DND-41 (cell line): ENCODE results near the gene CDK9.

Source experiments
- ATAC-seq: fragments of 200-7000 bp; cut with Tn5 transposase; 3 replicates; pipeline ENCODE4 v1.9.1; 2021; ENCODE audit warnings: low read depth; ENCODE audit not compliant: insufficient read depth
- DNase-seq: peaks from one replicate; pipeline ENCODE4 v3.0.0-alpha.2; 2020
- H2AFZ ChIP-seq: 2 replicates; pipeline ENCODE4 v1.6.0; 2012; ENCODE audit warnings: low read depth, low read length
- H3K27ac ChIP-seq: 2 replicates; pipeline ENCODE4 v1.5.1; 2012; ENCODE audit warnings: low read length, inconsistent platforms
- H3K27me3 ChIP-seq: fragments of 200-600 bp; sonication (generic); 2 replicates; pipeline ENCODE4 v1.6.0; 2012; ENCODE audit warnings: low read length, mild to moderate bottlenecking, inconsistent platforms; ENCODE audit not compliant: insufficient read depth, poor library complexity
- H3K36me3 ChIP-seq: 2 replicates; pipeline ENCODE4 v1.5.1; 2012; ENCODE audit warnings: low read length, inconsistent platforms; ENCODE audit not compliant: insufficient read depth
- H3K4me1 ChIP-seq: 2 replicates; pipeline ENCODE4 v1.5.1; 2012; ENCODE audit warnings: mild to moderate bottlenecking, low read length; ENCODE audit not compliant: insufficient read depth
- H3K4me2 ChIP-seq: 2 replicates; pipeline ENCODE4 v1.6.0; 2012; ENCODE audit warnings: mild to moderate bottlenecking, moderate library complexity, low read length, inconsistent platforms; ENCODE audit not compliant: insufficient read depth
- H3K4me3 ChIP-seq, 2 experiments: fragments of 200-600 bp in 1 of 2; shearing (Covaris generic) in 1 of 2; 2 replicates each; pipeline ENCODE4 v1.5.1; 2012 to 2016; ENCODE audit warnings: inconsistent platforms in 2 of 2, low read length in 2 of 2, mild to moderate bottlenecking in 2 of 2, low read depth in 1 of 2, moderate library complexity in 1 of 2
- H3K79me2 ChIP-seq: 2 replicates; pipeline ENCODE4 v1.6.0; 2012; ENCODE audit warnings: low read length, inconsistent platforms; ENCODE audit not compliant: insufficient read depth
- H3K9ac ChIP-seq: 2 replicates; pipeline ENCODE4 v1.6.0; 2012; ENCODE audit warnings: low read depth, mild to moderate bottlenecking, inconsistent platforms, low read length, moderate library complexity
- H3K9me3 ChIP-seq: 2 replicates; pipeline ENCODE4 v1.5.1; 2012; ENCODE audit warnings: low read length, moderate library complexity, mild to moderate bottlenecking, inconsistent platforms; ENCODE audit not compliant: insufficient read depth, severe bottlenecking
- H4K20me1 ChIP-seq: 2 replicates; pipeline ENCODE4 v1.6.0; 2012; ENCODE audit warnings: low read length; ENCODE audit not compliant: insufficient read depth
- CTCF ChIP-seq: IDR thresholded peaks from 2 replicates; pipeline ENCODE4 v1.5.1; 2012; ENCODE audit warnings: borderline replicate concordance, low read length, moderate library complexity, mild to moderate bottlenecking; ENCODE audit not compliant: poor library complexity, severe bottlenecking; ENCODE audit errors: extremely low read depth
- EZH2 ChIP-seq: IDR thresholded peaks from 3 replicates; pipeline ENCODE4 v1.6.1; 2012; ENCODE audit warnings: borderline replicate concordance, low read depth, mild to moderate bottlenecking, moderate library complexity, low read length, inconsistent platforms; ENCODE audit not compliant: severe bottlenecking

Gene CDK9

GRCh38 chr9:127765418-127765817, 20.4 kb upstream of the CDK9 start:
- H3K4me2 ChIP-seq = no peak overlapping the region

GRCh38 chr9:127767410-127767809, 18.4 kb upstream of the CDK9 start:
- no peaks in the 10 kb centered on the region for H3K27me3 ChIP-seq
- H4K20me1 ChIP-seq = no peaks in the 10 kb centered on the region
- H3K36me3 ChIP-seq = no peaks in the 10 kb centered on the region
- H3K79me2 ChIP-seq = no peaks in the 10 kb centered on the region
- DNase-seq = no peak
- H3K9ac ChIP-seq = 0 out of 2 replicates have a peak overlapping the region, but pooled peaks have one; percentile 7
- ATAC-seq = no peak
- H3K4me2 ChIP-seq = no peak overlapping the region
- TF ChIP-seq CTCF (no peak), EZH2 (no peak)
- H2AFZ ChIP-seq = peak overlapping the region; percentile 51
- peaks cover 31% of the 10 kb centered on the region for H3K4me1 ChIP-seq
- peak overlapping the region; percentile 57 for H3K27ac ChIP-seq
- H3K9me3 ChIP-seq = no peaks in the 10 kb centered on the region
- no peak overlapping the region for H3K4me3 ChIP-seq

More at GRCh38 chr9:127765418-127765817, 20.4 kb upstream of the CDK9 start:
- peaks cover 18% of the 10 kb centered on the region for H3K4me1 ChIP-seq
- H2AFZ ChIP-seq = no peak overlapping the region
- no peaks in the 10 kb centered on the region for H3K36me3 ChIP-seq
- ATAC-seq (no peak), DNase-seq (no peak)
- H3K9ac ChIP-seq = no peak overlapping the region
- no peaks in the 10 kb centered on the region for H3K27me3 ChIP-seq
- H4K20me1 ChIP-seq = no peaks in the 10 kb centered on the region
- H3K9me3 ChIP-seq = no peaks in the 10 kb centered on the region
- TF ChIP-seq EZH2 = no peak
- TF ChIP-seq CTCF = no peak
- no peak overlapping the region for H3K27ac ChIP-seq
- H3K79me2 ChIP-seq = no peaks in the 10 kb centered on the region
- no peak overlapping the region for H3K4me3 ChIP-seq

- Histone ChIP-seq H3K4me3 (no peak overlapping the region), H3K79me2 (no peaks in the 10 kb centered on the region), H3K27ac (no peak overlapping the region), H3K27me3 (no peaks in the 10 kb centered on the region), H3K4me1 (peaks cover 31% of the 10 kb centered on the region), H3K9ac (no peak overlapping the region), H4K20me1 (no peaks in the 10 kb centered on the region), H3K4me2 (no peak overlapping the region), H2AFZ (no peak overlapping the region), H3K9me3 (no peaks in the 10 kb centered on the region), H3K36me3 (no peaks in the 10 kb centered on the region)
- DNase-seq = no peak
- TF ChIP-seq CTCF (no peak), EZH2 (no peak)
- no peak for ATAC-seq
Measured at GRCh38 chr9:127767909-127768331, 17.9 kb upstream of the CDK9 start.

GRCh38 chr9:127768698-127769097, 17.1 kb upstream of the CDK9 start:
- Histone ChIP-seq H2AFZ (no peak overlapping the region), H3K4me2 (no peak overlapping the region), H3K9me3 (no peaks in the 10 kb centered on the region), H3K79me2 (no peaks in the 10 kb centered on the region), H4K20me1 (no peaks in the 10 kb centered on the region), H3K4me3 (no peak overlapping the region), H3K9ac (no peak overlapping the region), H3K27me3 (no peaks in the 10 kb centered on the region), H3K4me1 (peaks cover 31% of the 10 kb centered on the region), H3K36me3 (no peaks in the 10 kb centered on the region), H3K27ac (no peak overlapping the region)
- no peak for ATAC-seq
- DNase-seq = no peak
- no peak for TF ChIP-seq EZH2
- TF ChIP-seq CTCF = no peak
